ENCODE data around the gene SDHA. TPM values are rescaled to one million over a fixed set of nuclear protein-coding genes. Genes with fewer than 3 reads are reported as not detected.

Gene SDHA
- total RNA-seq = 81.9 TPM

DNA sequence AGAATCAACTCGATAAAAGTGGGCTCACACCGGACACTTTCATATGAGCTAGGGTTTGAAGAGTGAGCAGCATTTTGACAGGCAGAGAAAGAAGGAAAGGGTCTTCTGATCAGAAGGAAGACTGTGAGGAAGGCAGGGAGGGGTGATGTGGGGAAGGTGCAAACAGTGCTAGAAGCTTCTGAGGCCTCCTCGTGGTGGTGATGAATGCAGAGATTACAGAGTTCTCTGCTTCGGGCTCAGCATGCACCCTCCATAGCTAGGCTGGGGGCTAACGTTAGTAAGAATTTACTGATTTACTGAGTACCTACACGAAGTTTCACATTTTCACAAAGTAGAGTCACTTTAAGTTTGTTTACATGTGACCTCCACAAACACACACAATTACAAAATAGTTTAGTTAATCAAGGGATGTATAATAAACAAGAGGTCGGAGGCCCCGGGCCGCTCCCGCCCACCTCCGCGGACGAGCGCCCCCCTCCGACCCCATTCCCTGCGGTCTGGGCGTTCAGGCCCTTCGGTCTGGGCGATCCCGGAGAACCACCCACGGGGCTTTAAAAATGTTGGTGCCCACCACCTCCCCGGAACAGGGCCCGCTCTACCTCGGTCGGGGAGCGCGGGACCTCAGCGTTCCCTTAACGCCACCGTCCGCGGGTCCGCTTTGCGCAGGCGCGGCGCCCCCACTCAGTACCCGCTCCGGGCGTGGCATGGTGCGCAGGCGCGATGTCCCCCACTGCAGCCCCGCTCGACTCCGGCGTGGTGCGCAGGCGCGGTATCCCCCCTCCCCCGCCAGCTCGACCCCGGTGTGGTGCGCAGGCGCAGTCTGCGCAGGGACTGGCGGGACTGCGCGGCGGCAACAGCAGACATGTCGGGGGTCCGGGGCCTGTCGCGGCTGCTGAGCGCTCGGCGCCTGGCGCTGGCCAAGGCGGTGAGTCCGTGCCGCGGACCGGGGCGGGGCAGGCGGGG lies at the start of gene SDHA, which contains the start of gene CCDC127:
TSS of gene SDHA (plus strand) at position 827 of the 963 bp plus-strand sequence. CDS start at position 863, 36 bp downstream.
TSS of gene CCDC127 (minus strand) at position 660 of the 963 bp plus-strand sequence. CDS start 1,304 bp downstream, outside the sequence.

GRCh38 chr5:191036-191948 lies 26.8 kb upstream of the SDHA start, which contains the start of gene LRRC14B:
TSS of gene LRRC14B (plus strand) at chr5:191495. CDS start at chr5:191539, 44 bp downstream.

Other genes starting within 250 kb of the SDHA start
- gene PLEKHG4B, start 126.2 kb upstream of the SDHA start, total RNA-seq = 4.2 TPM
- 3.2 TPM for gene LRRC14B, start 26.8 kb upstream of the SDHA start, total RNA-seq
- gene CCDC127, start 167 bp upstream of the SDHA start, total RNA-seq = 7.8 TPM
- 49.8 TPM for gene PDCD6, start 53.3 kb downstream of the SDHA start, total RNA-seq
- gene AHRR, start 103.4 kb downstream of the SDHA start, total RNA-seq = 1.6 TPM
- 25.8 TPM for gene EXOC3, start 224.9 kb downstream of the SDHA start, total RNA-seq

Data from diencephalon (tissue), 1 donor.